Transverse colon (tissue), 4 donors: Measurements from ENCODE around the gene ARHGAP22. TPM values are rescaled to one million over a fixed set of nuclear protein-coding genes. Genes with fewer than 3 reads are reported as not detected.

ENCODE experiments used
- DNase-seq: peaks from one replicate; pipeline ENCODE4 v3.0.0-alpha.2; 2019
- H3K27ac ChIP-seq, 4 donors: fragments of 200-600 bp; sonication (generic); 2 replicates each; pipeline ENCODE4 v1.5.1; 2016 to 2018; ENCODE audit warnings: inconsistent platforms in 4 of 4
- H3K27me3 ChIP-seq: fragments of 200-600 bp; sonication (generic); 2 replicates; pipeline ENCODE4 v1.5.1; 2017; ENCODE audit warnings: inconsistent platforms
- H3K36me3 ChIP-seq, 4 donors: fragments of 200-600 bp; sonication (generic); 2 replicates each; pipeline ENCODE4 v1.5.1; 2017 to 2019; ENCODE audit warnings: inconsistent platforms in 4 of 4
- H3K4me1 ChIP-seq, 4 donors: fragments of 200-600 bp; sonication (generic); 2 replicates each; pipeline ENCODE4 v1.5.1; 2017 to 2020; ENCODE audit warnings: inconsistent platforms in 4 of 4
- H3K4me3 ChIP-seq, 4 donors: fragments of 200-600 bp; sonication (generic); 1 replicate in 1 of 4; 2 replicates in 3 of 4; pipeline versions ENCODE4 v1.5.1 to v1.6.1; 2017 to 2019; ENCODE audit warnings: inconsistent platforms in 4 of 4
- H3K9me3 ChIP-seq, 2 donors: fragments of 200-600 bp; sonication (generic); 2 replicates each; pipeline ENCODE4 v1.5.1; 2017 to 2019; ENCODE audit warnings: inconsistent platforms in 2 of 2
- CTCF ChIP-seq, 5 experiments: fragments of 200-600 bp in 3 of 5; fragments of 450-650 bp in 2 of 5; sonication (generic) in 3 of 5; IDR thresholded peaks; 1 replicate in 2 of 5; 2 replicates in 3 of 5; pipeline ENCODE4 v1.5.1; 2016 to 2017; ENCODE audit warnings: antibody characterized with exemption in 5 of 5, inconsistent platforms in 3 of 5, mild to moderate bottlenecking in 2 of 5, moderate library complexity in 1 of 5
- EP300 ChIP-seq: sonication (generic); formaldehyde crosslinking; IDR thresholded peaks from one replicate; pipeline ENCODE4 v1.6.1; 2017; ENCODE audit warnings: antibody characterized with exemption, low read depth
- POLR2A ChIP-seq: fragments of 450-650 bp; IDR thresholded peaks from one replicate; pipeline ENCODE4 v1.6.1; 2016; ENCODE audit warnings: antibody characterized with exemption, mild to moderate bottlenecking, moderate library complexity
- POLR2AphosphoS5 ChIP-seq, 3 donors: sonication (generic); formaldehyde crosslinking; IDR thresholded peaks; one replicate each; pipeline ENCODE4 v1.6.1; 2016; ENCODE audit warnings: antibody characterized with exemption in 3 of 3
- WGBS, 2 donors: methylation state at CpG; one replicate each; pipeline ENCODE4 v1.1.5; 2018; ENCODE audit warnings: low coverage in 1 of 2; 5-methylcytosine and 5-hydroxymethylcytosine counted together
- in situ Hi-C, 4 donors: fragments of 200-750 bp; cut with MboI; loops; one replicate each; pipeline versions ENCODE4 v1.15.0 to v1.15.1; 2017; ENCODE audit warnings: low sequenced_read_pairs in 3 of 4, low pct_ligation_motif_present in 1 of 4, low pct_unique_long_range_greater_than_20kb in 1 of 4
- intact Hi-C: fragments of 100-400 bp; cut with DNase I; formaldehyde crosslinking; loops from one replicate; pipeline ENCODE4 v1.15.1; 2023; ENCODE audit warnings: low total_unique reads
- total RNA-seq, 4 donors: library from RNA; depleted of rRNA; stranded (reverse); fragments of >200 nt; gene quantifications; one replicate each; pipeline ENCODE4 v1.1.0, GENCODE V29; 2016

ARHGAP22 gene
- total RNA-seq, 4 donors from 2014 or later, result 1.4 to 3.4 (median 1.7) TPM; not detected in 1

DNA sequence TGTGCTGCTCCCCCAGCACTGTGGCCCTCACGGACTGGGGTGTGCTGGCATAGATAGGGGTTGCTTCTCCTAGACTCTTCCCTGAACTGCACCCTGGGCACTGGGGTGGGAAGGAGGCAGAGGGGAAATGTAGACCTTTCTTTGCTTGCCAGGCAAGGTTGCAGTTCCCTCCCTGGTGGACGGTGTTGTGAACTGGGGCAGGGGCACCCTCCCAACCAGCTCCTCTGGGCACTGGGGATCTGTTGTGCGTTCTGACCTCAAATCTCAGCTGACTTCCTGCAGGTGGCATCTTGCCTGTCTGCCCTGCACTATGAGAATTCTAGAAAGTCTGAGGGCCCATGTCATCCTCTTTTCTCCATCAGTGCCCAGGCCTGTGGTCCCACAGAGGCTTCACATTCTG, 53.9 kb downstream of the ARHGAP22 start:
- no peak for DNase-seq
- no peak for TF ChIP-seq CTCF (IDR thresholded peaks at IDR 0.05)
- TF ChIP-seq EP300, result no peak
- no peak for TF ChIP-seq POLR2AphosphoS5 (IDR thresholded peaks at IDR 0.05)
- no peak for TF ChIP-seq POLR2A
- Histone ChIP-seq H3K4me3 (no peak overlapping the region), H3K9me3 (no peaks in the 10 kb centered on the region), H3K4me1 (peaks cover 0 to 5% (median 0%) of the 10 kb centered on the region in 4 donors), H3K27me3 (no peaks in the 10 kb centered on the region), H3K36me3 (no peaks in the 10 kb centered on the region), H3K27ac (no peak overlapping the region)
- in situ Hi-C loops, result loop anchor here in 3 of 4 donors (5.0 to 10.0 kb wide), 2 partner anchors 104 to 106 kb away; no protein-coding TSS in a partner anchor
- 59% methylated on average over 3 of the region's 3 CpGs; no CpG with 5 or more reads in 1 of the 2 donors for WGBS, 2 donors
- intact Hi-C loops, result loop anchor here (2.0 kb wide), 1 partner anchor 106 kb away; no protein-coding TSS in a partner anchor

- WGBS, 2 donors, result 85% methylated on average over 6 of the region's 6 CpGs; no CpG with 5 or more reads in 1 of the 2 donors
- DNase-seq, result no peak
- H3K4me3 ChIP-seq, result no peak overlapping the region
- in situ Hi-C loops (loop anchor here in 3 of 4 donors (5.0 to 10.0 kb wide), 2 partner anchors 105 to 107 kb away; no protein-coding TSS in a partner anchor), intact Hi-C loops (loop anchor here (2.0 kb wide), 1 partner anchor 107 kb away; no protein-coding TSS in a partner anchor)
- no peaks in the 10 kb centered on the region for H3K36me3 ChIP-seq
- H3K27me3 ChIP-seq, result no peaks in the 10 kb centered on the region
- H3K4me1 ChIP-seq, result peaks cover 0 to 5% (median 0%) of the 10 kb centered on the region in 4 donors
- no peaks in the 10 kb centered on the region for H3K9me3 ChIP-seq
- TF ChIP-seq POLR2AphosphoS5 (IDR thresholded peaks at IDR 0.05) (no peak), CTCF (IDR thresholded peaks at IDR 0.05) (no peak), EP300 (no peak)
- no peak overlapping the region for H3K27ac ChIP-seq
These were observed 54.7 kb downstream of the ARHGAP22 start for GRCh38 chr10:48550071-48550691.

GRCh38 chr10:48549236-48549635, 55.6 kb downstream of the ARHGAP22 start:
- intact Hi-C loops, result no loop called here
- no peaks in the 10 kb centered on the region for H3K9me3 ChIP-seq
- H3K27ac ChIP-seq, result no peak overlapping the region
- H3K4me3 ChIP-seq, result no peak overlapping the region
- 86% methylated on average over 3 of the region's 3 CpGs; no CpG with 5 or more reads in 1 of the 2 donors for WGBS, 2 donors
- H3K4me1 ChIP-seq, result peaks cover 0 to 5% (median 0%) of the 10 kb centered on the region in 4 donors
- in situ Hi-C loops, result loop anchor here in 1 of 4 donors (25.0 kb wide), 1 partner anchor 187 kb away; no protein-coding TSS in a partner anchor
- H3K36me3 ChIP-seq, result no peaks in the 10 kb centered on the region
- H3K27me3 ChIP-seq, result no peaks in the 10 kb centered on the region
- no peak for DNase-seq
- no peak for TF ChIP-seq POLR2AphosphoS5 (IDR thresholded peaks at IDR 0.05)
- TF ChIP-seq EP300, result no peak
- TF ChIP-seq CTCF (IDR thresholded peaks at IDR 0.05), result no peak
- no peak for TF ChIP-seq POLR2A

GRCh38 chr10:48548531-48549135, 56.2 kb downstream of the ARHGAP22 start:
- Histone ChIP-seq H3K27ac (no peak overlapping the region), H3K9me3 (no peaks in the 10 kb centered on the region), H3K4me1 (peaks cover 0 to 5% (median 0%) of the 10 kb centered on the region in 4 donors), H3K4me3 (no peak overlapping the region), H3K36me3 (no peaks in the 10 kb centered on the region), H3K27me3 (no peaks in the 10 kb centered on the region)
- no peak for DNase-seq
- 79% methylated on average over 7 of the region's 7 CpGs; no CpG with 5 or more reads in 1 of the 2 donors for WGBS, 2 donors
- intact Hi-C loops, result no loop called here
- TF ChIP-seq EP300 (no peak), CTCF (IDR thresholded peaks at IDR 0.05) (no peak), POLR2A (no peak), POLR2AphosphoS5 (IDR thresholded peaks at IDR 0.05) (no peak)
- in situ Hi-C loops, result loop anchor here in 1 of 4 donors (25.0 kb wide), 1 partner anchor 186 kb away; no protein-coding TSS in a partner anchor
